Measurements from ENCODE around the gene RAB26. TPM values are rescaled to one million over a fixed set of nuclear protein-coding genes. Genes with fewer than 3 reads are reported as not detected.

The RAB26 gene
- total RNA-seq, 1 donor from 2014 or later: 1.7 TPM

DNA sequence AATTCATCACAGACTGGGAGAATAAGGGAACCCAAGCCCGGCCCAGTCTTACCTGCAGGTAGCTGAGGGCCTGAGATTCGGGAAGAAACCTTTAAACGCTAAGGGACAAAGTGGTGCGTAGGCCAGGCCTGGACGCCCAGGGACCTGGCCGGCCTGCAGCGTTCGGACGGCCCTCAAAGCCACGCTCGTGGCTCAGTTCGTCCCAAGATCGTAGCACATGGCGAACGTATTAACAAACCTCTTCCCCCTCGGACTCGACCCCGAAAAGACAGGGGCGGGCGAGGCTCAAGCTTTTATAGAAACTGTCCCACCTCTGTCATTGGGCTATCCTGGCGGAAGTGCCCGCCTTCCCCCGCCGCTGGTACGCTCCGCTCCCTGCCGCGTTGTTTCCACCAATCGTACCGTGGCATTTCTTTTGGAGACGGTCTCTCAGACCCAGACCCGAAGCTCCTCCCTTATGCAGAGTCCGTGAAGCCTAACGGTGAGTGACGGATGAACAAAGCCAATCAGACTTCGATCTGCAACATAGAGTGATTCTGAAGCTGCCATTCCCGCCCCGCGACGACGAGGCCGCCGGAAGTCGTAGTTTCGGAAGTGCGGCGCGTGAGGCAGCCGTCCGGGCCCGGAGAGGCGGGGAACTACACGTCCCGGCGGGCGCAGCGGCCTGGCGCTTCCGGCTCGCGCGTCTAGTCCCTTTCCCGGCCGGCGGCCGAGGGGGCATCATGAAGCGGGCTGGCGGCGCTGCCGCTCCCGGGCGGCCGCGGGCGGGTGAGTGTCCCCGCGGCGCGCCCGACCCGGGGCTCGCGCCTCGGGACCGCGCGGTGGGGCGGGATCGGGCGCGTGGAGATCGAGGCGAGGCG is 6.9 kb downstream of the RAB26 start, which contains the start of gene TRAF7:
Gene TRAF7 (plus strand): TSS at position 692 of the 860 bp plus-strand sequence. CDS start 8,139 bp downstream, outside the sequence.
- intact Hi-C loops (cut with micrococcal nuclease): no loop called here

DNA sequence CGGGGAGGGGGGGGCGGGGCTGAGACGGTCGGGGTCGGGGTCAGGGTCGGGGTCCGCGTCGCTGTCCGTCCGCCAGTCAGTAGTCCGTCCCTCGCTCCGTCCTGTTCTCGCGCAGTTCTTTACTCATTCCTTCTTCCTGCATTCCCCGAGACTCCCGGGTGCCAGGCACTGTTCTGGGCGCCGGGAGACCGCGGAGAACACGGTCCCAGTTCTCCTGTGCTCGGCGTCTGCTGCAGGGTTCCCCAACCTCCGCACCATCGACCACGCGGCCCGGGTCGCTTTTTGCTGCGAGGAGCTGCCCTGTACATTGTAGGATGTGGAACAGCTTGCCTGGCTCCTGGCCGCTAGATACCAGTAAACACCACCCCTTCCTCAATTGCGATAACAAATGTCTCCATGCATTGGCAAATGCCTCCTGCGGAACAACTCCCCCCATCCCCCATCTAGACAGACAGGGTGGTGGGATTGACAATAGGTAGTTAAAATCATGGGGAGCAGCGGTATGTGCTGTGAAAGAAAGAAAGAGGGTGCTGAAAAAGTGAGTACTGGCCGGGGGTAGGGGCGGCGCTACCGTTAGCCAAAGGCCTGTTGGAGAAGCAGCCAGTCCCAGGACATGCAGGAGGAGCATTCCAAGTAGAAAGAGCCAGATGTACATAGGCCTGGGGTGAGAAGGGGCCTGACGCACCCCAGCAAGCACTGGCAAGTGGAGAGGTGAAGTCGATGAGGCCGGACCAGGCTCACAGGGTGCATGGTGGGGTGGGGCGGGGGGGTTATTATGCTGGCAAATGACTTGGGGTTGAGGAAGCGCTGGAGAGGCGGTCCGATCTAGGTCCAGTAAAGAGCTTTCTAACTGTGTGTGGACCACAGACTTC is 7.8 kb downstream of the RAB26 start:
- no peak for ATAC-seq
- DNase-seq: no peak
- intact Hi-C loops (cut with micrococcal nuclease): no loop called here

More for the DNA sequence above, 6.9 kb downstream of the RAB26 start, which contains the start of gene TRAF7:
- ATAC-seq: peak; percentile 92
- DNase-seq: peak; percentile 99

DNA sequence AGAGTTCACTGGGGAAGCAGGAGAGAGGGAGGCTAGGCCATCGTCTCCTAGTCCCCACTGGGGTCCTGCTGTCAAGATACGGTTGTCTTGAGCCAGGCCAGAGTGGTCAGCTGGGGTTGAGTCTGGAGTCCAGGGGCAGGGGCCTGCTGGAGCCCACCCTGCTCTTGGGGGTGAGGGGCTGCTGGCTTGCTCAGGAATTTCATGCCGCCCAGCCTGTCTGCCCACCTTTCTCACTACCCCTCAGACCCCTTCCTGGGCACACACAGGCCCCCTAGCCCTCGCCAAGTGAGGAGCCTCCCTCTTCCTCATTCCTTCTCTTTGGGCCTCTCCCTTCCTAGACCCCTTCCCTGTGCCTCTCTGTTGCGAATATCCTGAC is 8.4 kb downstream of the RAB26 start:
- ATAC-seq: no peak
- no peak for DNase-seq
- intact Hi-C loops (cut with micrococcal nuclease): no loop called here

DNA sequence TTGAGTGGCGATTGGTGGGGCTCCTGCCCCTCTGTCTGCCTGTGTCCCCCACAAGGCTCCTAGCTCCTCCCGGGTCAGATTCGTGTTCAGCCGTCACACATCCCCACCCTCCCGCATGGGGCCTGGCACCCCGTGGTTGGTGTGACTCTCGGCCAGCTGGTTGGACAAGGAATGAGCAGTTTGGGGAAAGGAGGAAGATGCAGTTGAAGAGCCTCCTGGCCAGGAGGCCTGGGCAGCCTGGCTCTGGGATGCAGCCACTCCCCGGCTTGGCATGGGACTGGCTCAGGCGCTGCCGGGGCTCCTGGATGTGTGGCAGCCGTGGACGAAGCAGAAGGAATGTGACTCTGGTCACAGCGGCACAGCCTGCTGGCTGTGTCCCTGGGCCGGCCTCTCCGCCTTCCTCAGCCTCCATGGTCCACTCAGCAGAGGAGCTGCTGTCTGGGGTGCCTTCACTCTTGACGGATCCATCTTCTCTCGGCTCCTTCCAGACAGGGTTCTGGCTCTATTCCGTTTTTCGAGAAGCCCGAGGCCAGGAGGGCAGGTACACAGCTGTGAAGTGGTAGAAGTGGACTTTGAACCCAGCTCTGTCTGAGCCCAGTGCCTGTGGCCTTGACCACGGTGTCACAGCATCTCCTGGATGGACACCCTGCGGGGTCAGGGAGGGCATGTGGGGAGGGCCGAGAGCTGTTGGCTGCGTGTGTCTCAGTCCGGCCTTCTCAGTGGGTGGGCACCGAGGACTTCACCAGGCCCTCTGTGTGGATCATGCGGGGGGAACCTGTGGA is 9.2 kb downstream of the RAB26 start:
- ATAC-seq: no peak
- DNase-seq: no peak
- intact Hi-C loops (cut with micrococcal nuclease): no loop called here

DNA sequence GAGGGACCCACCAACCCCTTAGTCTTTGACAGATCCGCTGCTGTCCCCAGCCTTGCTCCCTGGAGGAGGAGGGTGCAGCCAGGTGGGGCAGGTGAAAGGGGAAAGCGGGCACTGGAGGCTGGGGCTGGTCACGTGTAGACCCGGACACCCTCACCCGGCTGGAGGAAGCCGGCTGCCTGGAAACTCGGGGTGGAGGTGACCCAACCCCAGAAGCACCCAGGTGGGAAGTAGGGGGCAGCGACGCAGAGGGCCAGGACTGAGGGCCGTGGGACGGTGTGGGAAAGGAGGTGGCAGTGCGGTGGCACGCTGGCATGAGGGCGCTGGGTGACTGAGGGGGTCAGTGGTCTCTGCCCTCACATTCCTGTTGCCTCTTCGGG is 9.8 kb downstream of the RAB26 start:
- ATAC-seq (no peak), DNase-seq (no peak)
- intact Hi-C loops (cut with micrococcal nuclease): no loop called here

DNA sequence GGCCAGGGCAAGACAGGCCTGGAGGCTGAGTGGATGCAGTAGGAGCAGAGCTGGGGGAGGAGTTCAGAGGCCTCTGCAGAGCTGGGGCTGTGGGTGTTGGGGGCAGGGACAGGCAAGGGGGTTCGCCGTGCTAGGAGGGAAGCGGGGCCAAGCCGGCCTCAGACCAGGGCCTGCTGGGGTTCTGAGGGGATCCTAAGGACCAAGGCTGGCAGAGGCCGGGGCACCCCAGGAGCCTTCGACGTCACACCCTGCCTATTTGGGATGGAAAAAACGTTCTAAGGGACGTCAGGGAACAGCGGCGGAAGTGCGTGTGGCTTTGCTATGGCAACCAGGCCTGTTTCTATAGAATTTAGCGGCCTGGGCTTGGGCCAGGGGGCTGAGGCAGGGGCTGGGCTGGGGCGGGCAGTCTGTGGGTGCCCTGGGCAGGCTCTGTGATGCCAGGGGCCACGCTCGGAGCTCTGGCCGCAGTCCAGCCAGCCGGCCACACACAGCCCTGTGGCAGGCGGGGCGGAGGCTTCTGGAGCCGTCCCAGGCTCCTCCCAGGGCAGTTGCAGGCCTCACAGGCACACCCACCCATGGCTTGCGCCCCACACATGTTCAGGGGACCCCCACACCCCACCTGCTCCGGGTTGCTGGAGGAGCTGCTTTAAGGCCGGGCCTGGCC is 10.9 kb downstream of the RAB26 start:
- intact Hi-C loops (cut with micrococcal nuclease): no loop called here
- peak; percentile 66 for DNase-seq
- ATAC-seq: no peak

DNA sequence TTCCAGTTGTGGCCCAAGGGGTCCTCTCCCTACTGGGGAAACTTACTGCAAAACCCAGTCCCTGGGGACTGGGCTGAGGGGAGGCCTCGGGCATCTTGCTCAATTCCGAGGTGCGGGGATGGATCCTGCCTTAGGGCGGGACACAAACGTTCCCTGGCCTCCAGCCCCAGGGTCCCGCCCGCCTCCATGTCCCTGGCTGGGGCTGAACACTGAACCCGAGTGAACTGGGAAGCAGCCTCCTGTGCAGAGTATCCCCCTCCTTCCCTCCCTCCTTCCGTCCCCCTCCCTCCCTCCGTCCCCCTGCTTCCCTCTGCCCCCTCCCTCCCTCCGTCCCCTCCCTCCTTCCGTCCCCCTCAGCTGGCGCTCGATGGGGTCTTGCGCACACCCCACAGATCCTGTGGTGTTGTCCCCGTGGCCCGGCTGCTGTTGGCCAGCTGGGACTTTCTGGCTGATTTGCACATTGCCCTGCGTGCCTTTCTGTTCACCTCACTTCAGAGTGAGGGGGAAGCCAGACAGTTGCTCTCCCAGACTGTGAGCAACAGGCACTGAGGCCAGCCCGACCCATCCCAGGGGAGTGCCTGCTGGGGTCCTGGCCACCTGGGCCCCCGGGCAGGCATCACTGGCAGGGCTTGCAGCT is 12.6 kb downstream of the RAB26 start:
- ATAC-seq: peak; percentile 67
- intact Hi-C loops (cut with micrococcal nuclease): no loop called here
- peak; percentile 79 for DNase-seq

DNA sequence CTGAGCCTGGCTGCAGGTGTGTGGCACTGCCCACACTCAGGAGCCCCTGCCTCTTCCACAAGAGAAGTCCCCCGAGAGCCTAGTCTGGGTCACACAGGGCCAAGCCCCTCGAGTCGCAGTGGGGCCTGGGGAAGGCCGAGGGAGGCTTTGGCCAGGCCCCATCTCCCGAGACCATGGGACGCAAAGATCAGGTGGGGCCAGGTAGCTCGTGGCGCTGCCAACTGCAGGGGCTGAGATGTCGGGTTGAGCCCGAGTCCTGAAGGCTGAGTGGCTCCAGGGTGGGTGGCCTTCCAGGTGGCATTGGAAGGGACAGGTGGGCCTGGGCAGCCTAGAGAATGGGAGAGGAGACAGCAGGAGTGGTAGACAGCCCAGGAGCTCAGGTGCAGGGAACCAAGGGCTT is 13.5 kb downstream of the RAB26 start:
- no peak for ATAC-seq
- intact Hi-C loops (cut with micrococcal nuclease): no loop called here

DNA sequence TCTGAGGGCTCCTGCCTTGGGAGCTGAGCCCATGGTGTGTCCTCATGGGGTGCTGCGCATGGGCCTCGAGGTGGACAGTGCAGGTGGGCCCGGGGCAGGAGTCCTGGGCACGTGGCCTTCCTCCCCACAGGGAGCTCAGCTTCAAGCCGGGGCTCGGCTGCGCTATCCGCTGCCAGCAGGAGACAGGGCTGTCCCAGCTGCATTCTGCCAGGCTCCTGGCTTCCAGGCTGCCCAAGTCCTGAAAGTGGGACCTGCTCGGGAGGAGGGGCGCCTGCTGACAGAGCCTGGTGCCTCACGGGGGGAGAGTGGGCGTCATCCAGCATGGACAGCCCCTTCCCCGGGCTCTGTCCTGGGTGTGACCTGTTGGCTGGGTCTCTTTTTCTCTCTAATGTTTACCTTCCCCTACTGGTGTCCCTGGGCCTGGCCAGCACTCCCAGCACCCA is 14.3 kb downstream of the RAB26 start:
- ATAC-seq (no peak), DNase-seq (no peak)
- intact Hi-C loops (cut with micrococcal nuclease): no loop called here

More for the DNA sequence above, 13.5 kb downstream of the RAB26 start:
- no peak for DNase-seq

DNA sequence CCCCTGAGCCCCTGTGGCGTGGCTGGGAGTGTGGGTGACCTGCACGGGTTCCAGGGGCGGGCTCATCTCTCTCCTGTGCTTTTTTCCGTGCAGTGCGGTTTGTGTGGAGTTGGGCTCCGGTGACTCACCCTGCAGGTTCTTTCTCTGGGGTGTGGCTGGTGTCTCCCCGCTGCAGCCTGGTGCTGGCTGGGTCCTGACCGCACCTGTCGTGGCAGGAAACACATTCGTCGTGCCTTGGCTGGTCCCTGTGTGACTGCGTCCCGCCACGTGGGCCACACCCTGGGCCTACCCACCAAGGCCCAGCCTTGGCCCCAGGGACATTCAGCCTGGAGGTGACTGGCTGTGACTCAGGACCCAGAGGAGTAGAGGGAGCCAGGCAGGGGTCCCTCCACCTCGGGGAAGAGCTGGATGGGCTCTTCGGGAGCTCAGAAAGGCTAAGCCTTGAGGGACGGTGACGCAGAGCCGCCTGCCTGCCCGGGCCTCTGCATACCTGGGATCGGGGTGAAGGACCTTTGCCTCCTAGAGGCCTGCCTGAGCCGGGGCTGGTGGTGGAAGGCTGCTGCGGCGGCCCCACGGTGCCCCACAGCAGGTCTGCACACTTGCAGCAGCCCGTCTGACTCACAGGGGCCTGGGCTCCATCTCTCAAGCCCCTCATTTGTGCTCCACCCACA is 14.9 kb downstream of the RAB26 start:
- DNase-seq (no peak), ATAC-seq (no peak)
- intact Hi-C loops (cut with micrococcal nuclease): no loop called here

DNA sequence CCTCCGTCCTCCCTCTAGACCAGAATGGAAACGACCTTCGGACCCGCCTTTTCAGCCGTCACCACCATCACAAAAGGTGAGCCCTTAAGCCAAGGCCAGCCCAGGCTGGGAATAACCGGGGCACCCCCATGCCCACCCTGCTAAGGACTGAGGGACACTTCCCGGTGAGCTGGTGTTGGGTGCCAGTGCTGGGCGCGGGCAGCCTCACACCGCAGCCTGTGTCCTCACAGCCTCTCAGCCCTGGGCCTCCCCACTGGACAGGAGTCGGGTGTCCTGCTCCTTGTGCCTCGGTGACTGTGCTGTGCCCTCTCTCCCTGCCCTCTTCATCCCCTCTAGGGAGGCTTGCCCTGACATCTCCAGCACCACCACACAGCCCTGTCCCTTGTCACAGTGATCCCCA is 17.4 kb downstream of the RAB26 start:
- intact Hi-C loops (cut with micrococcal nuclease): no loop called here
- no peak for ATAC-seq
- no peak for DNase-seq

DNA sequence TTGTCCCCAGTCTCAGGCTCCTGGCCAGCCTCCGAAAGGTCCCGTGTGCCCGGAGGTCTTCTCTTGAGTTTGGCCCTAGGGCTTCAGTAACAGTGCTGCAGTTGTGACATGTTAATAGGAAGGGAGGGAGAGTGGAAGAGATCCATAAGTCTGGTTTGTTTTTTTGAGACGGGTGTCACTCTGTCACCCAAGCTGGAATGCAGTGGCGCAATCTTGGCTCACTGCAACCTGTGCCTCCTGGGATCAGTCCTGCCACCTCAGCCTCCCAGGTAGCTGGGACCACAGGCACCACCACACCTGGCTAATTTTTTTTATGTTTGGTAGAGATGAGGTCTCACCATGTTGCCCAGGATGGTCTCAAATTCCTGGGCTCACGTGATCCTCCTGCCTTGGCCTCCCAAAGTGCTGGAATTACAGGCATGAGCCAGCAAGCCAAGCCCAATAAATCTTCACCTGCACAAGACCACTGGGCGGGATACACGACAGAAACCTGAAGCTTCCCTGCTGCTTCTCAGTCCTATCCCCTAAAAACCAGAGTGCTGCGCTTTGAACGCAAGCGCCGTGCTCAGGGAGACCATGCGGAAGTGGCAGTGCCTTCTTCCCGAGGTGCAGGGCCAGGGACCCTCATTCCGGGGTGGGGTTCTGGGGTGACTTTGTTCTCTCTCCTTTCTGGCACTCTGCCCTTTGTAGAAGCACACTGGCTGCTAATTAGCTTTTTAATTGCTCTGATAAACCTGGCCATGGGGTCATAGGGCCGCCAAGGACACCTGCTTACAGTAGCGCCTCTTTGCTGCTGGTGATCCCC is 18.0 kb downstream of the RAB26 start:
- no peak for ATAC-seq
- no peak for DNase-seq
- intact Hi-C loops (cut with micrococcal nuclease): no loop called here

DNA sequence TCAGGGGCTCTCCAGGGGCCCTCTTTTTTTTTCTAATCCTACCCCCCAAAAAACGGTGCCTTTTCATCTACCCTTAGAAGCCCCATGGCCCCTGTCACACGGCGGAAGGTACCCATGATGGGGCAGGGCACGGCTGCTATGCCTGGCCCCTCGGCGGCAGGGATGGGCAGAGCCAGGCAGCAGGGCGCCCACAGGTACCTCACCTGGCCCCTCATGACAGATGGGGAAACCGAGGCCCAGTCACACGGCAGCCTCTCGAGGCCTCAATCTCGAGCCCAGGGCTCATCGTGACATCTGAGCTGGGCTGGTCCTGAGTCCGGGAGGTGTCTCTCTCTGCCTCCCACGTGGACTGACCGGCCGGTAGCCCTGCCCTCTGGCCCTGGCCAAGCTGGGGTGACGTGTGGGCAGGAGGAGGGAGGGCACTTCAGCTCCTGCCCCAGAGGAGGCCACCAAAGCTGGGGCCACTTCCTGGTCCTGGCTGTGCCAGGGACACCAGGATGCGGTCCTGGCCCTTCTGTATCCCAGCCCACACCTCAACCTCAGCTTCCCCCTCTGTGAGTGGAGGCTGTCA is 18.7 kb downstream of the RAB26 start:
- ATAC-seq: no peak
- intact Hi-C loops (cut with micrococcal nuclease): no loop called here
- DNase-seq: no peak

DNA sequence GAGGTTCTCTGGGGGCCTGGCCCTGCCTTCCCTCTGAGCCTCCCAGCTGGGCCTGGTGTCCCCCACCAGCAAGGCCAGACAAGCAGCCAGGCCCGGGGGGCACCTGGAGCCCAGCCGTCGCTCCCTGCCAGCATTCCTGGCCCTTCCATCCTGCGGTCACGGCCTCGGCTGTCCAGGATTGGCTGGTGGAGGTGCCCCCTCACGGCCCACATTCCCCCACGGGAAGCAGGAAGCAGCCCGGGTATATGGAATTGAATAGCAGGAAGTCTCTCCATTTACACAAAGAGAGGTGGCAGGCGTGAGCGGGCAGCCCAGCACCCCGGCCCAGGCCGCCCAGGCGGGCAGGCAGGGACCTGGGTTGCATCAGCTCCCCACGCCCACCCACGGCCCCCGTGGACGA is 21.7 kb downstream of the RAB26 start:
- DNase-seq: no peak
- ATAC-seq: no peak
- intact Hi-C loops (cut with micrococcal nuclease): no loop called here

DNA sequence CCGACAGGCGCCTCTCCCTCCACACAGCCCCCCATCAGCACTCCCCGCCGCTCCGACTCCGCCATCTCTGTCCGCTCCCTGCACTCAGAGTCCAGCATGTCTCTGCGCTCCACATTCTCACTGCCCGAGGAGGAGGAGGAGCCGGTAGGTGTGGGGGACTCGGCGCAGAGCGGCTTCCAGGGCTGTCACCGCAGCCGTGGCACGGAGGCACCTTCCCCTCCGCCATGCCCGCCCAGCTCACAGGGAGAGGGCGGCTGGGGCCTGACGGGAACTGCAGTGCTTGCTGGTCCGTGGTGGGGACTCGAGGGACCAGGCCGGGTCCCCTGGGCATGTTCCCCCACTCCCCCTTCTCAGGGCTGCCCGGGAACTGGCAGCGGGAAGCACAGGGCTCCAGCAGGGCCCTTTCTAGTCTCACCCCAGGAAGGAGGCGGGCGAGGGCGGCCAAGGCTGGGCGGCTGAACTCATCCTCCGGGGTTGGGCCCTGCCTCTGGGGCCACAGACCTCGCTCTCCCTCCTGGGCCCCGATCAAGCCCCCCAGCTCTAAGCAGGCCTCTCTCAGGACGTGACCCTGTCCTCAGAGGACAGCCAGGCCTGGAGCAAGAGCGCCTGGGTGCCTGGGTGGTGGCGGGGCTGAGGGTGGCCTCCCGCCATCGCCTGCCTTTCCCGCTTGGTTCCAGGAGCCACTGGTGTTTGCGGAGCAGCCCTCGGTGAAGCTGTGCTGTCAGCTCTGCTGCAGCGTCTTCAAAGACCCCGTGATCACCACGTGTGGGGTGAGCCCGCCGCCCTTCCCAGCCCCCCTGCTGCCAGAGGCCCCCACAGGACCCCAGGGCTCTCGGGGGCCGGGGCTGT is 22.4 kb downstream of the RAB26 start:
- no peak for ATAC-seq
- no peak for DNase-seq
- intact Hi-C loops (cut with micrococcal nuclease): no loop called here

DNA sequence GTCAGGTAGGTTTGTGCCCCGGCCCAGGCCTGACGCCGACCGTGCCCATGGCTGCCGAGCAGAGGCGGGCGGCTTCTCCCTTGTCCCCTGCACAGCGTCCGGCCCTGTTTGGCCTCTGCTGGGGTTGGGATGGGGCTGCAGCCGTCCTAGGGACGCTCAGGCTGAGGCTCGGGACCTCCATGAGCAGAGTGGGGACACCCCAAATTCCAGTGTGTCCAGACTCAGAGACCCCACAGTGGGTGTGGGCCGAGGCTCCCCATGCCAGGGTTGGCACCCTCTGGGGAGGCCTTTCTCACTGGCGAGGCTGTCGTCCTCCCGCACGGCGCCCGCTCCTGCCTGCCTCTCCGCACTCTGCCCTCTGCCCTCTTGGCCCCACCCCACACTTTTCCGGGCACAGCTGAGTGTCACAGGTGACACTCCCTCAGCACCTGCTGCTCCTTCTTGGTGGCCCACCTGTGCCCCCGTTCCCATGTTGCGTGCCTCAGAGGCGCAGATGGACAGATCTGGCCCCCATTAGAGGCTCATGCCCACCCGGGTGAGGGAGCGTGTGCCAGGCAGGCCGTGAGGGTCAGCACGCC is 23.3 kb downstream of the RAB26 start:
- ATAC-seq (no peak), DNase-seq (no peak)
- intact Hi-C loops (cut with micrococcal nuclease): no loop called here
